WERI-Rb-1 (cell line): ENCODE results near the gene FERMT2.

Experiments
- DNase-seq: peaks from one replicate; pipeline ENCODE4 v3.0.0-alpha.2; 2020
- H3K27ac ChIP-seq: fragments of 250-450 bp; sonication (Bioruptor Pico); 2 replicates; pipeline ENCODE4 v1.5.1; 2020; ENCODE audit warnings: mild to moderate bottlenecking, moderate library complexity
- H3K27me3 ChIP-seq: fragments of 250-450 bp; sonication (Bioruptor Pico); 2 replicates; pipeline ENCODE4 v1.5.1; 2021; ENCODE audit warnings: mild to moderate bottlenecking, low read depth, moderate library complexity; ENCODE audit not compliant: insufficient read depth, severe bottlenecking
- H3K36me3 ChIP-seq: fragments of 250-450 bp; sonication (Bioruptor Pico); 2 replicates; pipeline ENCODE4 v1.5.1; 2020; ENCODE audit warnings: mild to moderate bottlenecking, moderate library complexity
- H3K4me3 ChIP-seq: 2 replicates; pipeline ENCODE4 v1.5.1; 2011; ENCODE audit warnings: low read depth, mild to moderate bottlenecking, control low read depth, low read length
- H3K9me3 ChIP-seq: fragments of 250-450 bp; sonication (Bioruptor Pico); 2 replicates; pipeline ENCODE4 v1.5.1; 2021; ENCODE audit warnings: mild to moderate bottlenecking, moderate library complexity; ENCODE audit not compliant: severe bottlenecking
- TF ChIP-seq, protein P1 (sequence below): IDR thresholded peaks from 2 replicates; pipeline ENCODE4 v1.5.1; 2011; ENCODE audit warnings: low read depth, mild to moderate bottlenecking, control low read depth, inconsistent platforms, low read length

Gene FERMT2

DNA sequence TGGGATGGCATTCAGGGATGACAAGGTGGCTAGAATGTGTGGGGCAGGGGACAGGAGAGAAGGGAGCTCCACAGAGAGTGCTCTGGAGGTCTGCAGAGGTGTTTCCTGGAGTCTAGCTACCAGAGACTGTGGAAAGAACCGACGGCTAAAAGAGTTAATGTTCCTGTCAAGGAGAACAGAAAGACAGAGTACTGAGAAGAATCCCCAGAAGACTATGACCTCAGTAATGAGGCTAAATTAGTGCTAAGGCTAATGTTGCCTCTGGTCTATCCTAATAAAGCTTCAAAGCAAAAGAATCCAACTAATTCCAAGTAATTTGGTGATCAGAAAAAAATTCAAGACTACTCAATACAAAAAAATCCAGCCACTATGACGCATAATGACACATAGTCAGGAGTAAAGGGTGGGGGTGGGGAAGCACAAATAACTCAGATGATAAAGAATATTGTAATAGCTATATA is 44.7 kb downstream of the FERMT2 start:
- H3K4me3 ChIP-seq = no peak overlapping the region
- no peak overlapping the region for H3K27ac ChIP-seq
- DNase-seq = no peak
- no peaks in the 10 kb centered on the region for H3K27me3 ChIP-seq
- H3K9me3 ChIP-seq = no peaks in the 10 kb centered on the region
- TF ChIP-seq, protein P1, sequence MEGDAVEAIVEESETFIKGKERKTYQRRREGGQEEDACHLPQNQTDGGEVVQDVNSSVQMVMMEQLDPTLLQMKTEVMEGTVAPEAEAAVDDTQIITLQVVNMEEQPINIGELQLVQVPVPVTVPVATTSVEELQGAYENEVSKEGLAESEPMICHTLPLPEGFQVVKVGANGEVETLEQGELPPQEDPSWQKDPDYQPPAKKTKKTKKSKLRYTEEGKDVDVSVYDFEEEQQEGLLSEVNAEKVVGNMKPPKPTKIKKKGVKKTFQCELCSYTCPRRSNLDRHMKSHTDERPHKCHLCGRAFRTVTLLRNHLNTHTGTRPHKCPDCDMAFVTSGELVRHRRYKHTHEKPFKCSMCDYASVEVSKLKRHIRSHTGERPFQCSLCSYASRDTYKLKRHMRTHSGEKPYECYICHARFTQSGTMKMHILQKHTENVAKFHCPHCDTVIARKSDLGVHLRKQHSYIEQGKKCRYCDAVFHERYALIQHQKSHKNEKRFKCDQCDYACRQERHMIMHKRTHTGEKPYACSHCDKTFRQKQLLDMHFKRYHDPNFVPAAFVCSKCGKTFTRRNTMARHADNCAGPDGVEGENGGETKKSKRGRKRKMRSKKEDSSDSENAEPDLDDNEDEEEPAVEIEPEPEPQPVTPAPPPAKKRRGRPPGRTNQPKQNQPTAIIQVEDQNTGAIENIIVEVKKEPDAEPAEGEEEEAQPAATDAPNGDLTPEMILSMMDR = no peak
- H3K36me3 ChIP-seq = peaks cover 5% of the 10 kb centered on the region; the same call in 1 of the 2 replicates

DNA sequence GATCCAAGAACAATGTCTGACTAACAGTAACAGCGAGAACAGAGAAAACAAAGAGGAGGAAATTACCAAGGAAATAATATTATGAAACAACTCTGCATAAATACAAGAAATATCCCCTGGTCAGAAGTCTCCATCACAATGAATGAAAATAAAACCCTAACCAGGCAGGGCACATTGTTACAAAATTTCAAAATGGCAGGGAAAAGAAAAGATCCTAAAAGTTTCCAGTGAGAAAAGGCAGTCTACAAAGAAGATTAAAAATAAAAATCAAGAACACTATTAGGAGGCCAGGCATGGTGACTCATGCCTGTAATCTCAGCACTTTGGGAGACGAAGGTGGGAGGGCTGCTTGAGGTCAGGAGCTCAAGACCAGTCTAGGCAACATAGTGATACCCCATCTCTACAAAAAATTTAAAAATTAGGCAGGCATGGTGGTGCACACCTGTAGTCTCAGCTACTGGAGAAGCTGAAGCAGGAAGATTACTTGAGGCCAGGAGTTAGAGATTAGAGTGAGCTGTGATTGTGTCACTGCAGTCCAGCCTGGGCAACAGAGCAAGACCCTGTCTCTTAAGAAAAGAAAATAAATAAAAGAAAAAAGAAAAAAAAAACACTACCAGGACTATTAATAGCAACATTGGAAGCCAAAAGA is 47.8 kb downstream of the FERMT2 start:
- TF ChIP-seq, protein P1 = no peak
- Histone ChIP-seq H3K27me3 (no peaks in the 10 kb centered on the region), H3K4me3 (no peak overlapping the region), H3K9me3 (no peaks in the 10 kb centered on the region), H3K36me3 (peaks cover 5% of the 10 kb centered on the region; the same call in 1 of the 2 replicates), H3K27ac (no peak overlapping the region)
- DNase-seq = no peak

DNA sequence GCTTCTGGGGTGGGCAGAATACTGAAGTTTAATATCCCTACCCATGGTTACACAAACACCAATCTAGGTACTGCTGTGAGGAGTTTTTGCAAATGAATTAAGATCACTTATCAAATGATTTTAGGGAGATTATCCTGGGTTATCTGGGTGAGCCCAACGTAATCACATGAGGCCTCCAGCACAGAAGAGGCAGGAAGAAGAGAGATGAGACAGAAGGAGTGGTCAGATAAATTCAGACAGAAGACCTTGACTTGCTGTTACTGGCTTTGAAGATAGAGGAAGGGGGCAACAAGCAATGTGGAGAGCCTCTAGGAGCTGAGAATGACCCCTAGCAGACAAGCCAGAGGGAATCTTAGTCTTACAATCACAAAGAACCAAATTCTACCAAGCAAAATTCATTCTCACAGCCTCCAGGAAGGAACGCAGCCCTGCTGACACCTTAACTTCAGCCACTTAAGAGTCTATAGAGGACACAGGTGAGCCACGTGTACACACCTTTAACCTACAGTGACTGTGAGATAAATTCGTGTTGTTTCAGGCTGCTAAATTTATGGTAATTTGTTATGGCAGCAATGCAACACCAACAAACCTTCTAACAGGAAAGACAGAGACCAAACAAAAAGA is 49.4 kb downstream of the FERMT2 start:
- TF ChIP-seq, protein P1 = no peak
- no peak overlapping the region for H3K27ac ChIP-seq
- no peak overlapping the region for H3K4me3 ChIP-seq
- H3K36me3 ChIP-seq = peaks cover 5% of the 10 kb centered on the region; the same call in 1 of the 2 replicates
- no peaks in the 10 kb centered on the region for H3K27me3 ChIP-seq
- H3K9me3 ChIP-seq = no peaks in the 10 kb centered on the region
- DNase-seq = no peak

DNA sequence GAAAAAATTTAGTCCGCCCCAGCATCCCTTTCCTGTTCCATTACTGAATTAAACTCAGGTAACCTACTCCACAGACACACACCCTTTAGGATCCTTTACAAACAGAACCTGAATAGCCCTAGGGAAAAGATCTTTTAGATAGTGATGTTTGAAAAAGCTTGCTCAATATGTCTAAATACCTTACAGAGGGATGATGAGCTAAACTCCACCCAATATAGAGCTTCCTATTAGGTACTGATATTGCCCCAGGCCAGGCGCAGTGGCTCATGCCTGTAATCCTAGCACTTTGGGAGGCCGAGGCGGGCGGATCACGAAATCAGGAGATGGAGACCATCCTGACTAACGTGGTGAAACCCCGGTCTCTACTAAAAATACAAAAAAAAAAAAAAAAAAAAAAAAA is 50.1 kb downstream of the FERMT2 start:
- no peak for DNase-seq
- no peaks in the 10 kb centered on the region for H3K27me3 ChIP-seq
- H3K27ac ChIP-seq = no peak overlapping the region
- TF ChIP-seq, protein P1 = no peak
- H3K36me3 ChIP-seq = peaks cover 5% of the 10 kb centered on the region; the same call in 1 of the 2 replicates
- H3K4me3 ChIP-seq = no peak overlapping the region
- H3K9me3 ChIP-seq = no peaks in the 10 kb centered on the region

DNA sequence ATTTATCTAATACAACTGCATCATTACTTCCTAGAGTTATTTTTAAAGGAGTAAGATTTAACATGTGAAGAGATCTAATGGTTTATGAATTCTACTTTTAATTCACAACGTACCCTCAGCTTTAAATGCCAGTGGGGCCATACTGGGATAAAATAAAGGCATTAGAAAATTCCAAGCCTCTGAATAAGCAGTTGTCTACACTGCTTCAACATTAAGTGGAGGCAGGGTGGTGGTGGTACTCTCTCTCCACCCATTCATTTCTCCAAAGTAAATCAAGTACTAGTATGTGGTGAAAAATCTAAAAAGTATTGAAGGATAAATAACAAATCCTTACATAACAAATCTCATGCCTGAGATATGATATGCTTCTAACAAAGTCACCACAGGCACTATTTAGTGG is 52.4 kb downstream of the FERMT2 start:
- DNase-seq = no peak
- H3K9me3 ChIP-seq = no peaks in the 10 kb centered on the region
- H3K27me3 ChIP-seq = no peaks in the 10 kb centered on the region
- H3K4me3 ChIP-seq = no peak overlapping the region
- peaks cover 5% of the 10 kb centered on the region; the same call in 1 of the 2 replicates for H3K36me3 ChIP-seq
- TF ChIP-seq, protein P1 = no peak
- no peak overlapping the region for H3K27ac ChIP-seq
